Prostate gland (tissue), 2 donors: ENCODE measurements around the gene POLR2F. TPM values are rescaled to one million over a fixed set of nuclear protein-coding genes. Genes with fewer than 3 reads are reported as not detected.

ENCODE experiments used
- DNase-seq: peaks from one replicate; pipeline ENCODE4 v3.0.0-alpha.2; 2019; ENCODE audit warnings: low spot score
- H3K27ac ChIP-seq, 2 donors: fragments of 200-600 bp; sonication (generic); 2 replicates each; pipeline ENCODE4 v1.5.1; 2017 to 2019
- H3K27me3 ChIP-seq: fragments of 200-600 bp; sonication (generic); replicated peaks from 2 replicates; pipeline ENCODE4 v1.5.1; 2019; ENCODE audit not compliant: insufficient read depth
- H3K36me3 ChIP-seq, 2 donors: fragments of 200-600 bp; sonication (generic); 1 replicate in 1 of 2; 2 replicates in 1 of 2; pipeline versions ENCODE4 v1.5.1 to v1.8.1; 2017 to 2019
- H3K4me1 ChIP-seq: fragments of 200-600 bp; sonication (generic); replicated peaks from 2 replicates; pipeline ENCODE4 v1.5.1; 2019
- H3K4me3 ChIP-seq, 2 donors: fragments of 200-600 bp; sonication (generic); 2 replicates each; pipeline ENCODE4 v1.5.1; 2017 to 2019
- H3K9me3 ChIP-seq: fragments of 200-600 bp; sonication (generic); 2 replicates; pipeline ENCODE4 v1.5.1; 2017
- CTCF ChIP-seq, 4 experiments: fragments of 200-600 bp in 2 of 4; fragments of 450-650 bp in 2 of 4; sonication (generic) in 2 of 4; IDR thresholded peaks; 1 replicate in 3 of 4; 2 replicates in 1 of 4; pipeline ENCODE4 v1.5.1; 2016 to 2019; ENCODE audit warnings: antibody characterized with exemption in 4 of 4, mild to moderate bottlenecking in 2 of 4, moderate library complexity in 2 of 4
- POLR2A ChIP-seq: fragments of 450-650 bp; IDR thresholded peaks from one replicate; pipeline ENCODE4 v1.6.1; 2016; ENCODE audit warnings: antibody characterized with exemption, mild to moderate bottlenecking
- POLR2AphosphoS5 ChIP-seq: sonication (generic); formaldehyde crosslinking; IDR thresholded peaks from one replicate; pipeline ENCODE4 v1.6.1; 2017; ENCODE audit warnings: antibody characterized with exemption
- WGBS: methylation state at CpG from one replicate; pipeline ENCODE4 v1.1.5; 2018; 5-methylcytosine and 5-hydroxymethylcytosine counted together
- intact Hi-C: fragments of 100-400 bp; cut with DNase I; formaldehyde crosslinking; loops from one replicate; pipeline ENCODE4 v1.14.2; 2022
- total RNA-seq, 2 donors: library from RNA; depleted of rRNA; stranded (reverse); fragments of >200 nt; gene quantifications; one replicate each; pipeline ENCODE4 v1.1.0, GENCODE V29; 2016

The POLR2F gene
- total RNA-seq, 2 donors from 2014 or later, result 63.1 to 157 TPM

GRCh38 chr22:37925767-37926166, 27.7 kb upstream of the POLR2F start:
- intact Hi-C loops, result no loop called here
- no peak overlapping the region for H3K4me3 ChIP-seq
- no peaks in the 10 kb centered on the region for H3K9me3 ChIP-seq
- peaks cover 0 to 20% of the 10 kb centered on the region in 2 donors for H3K36me3 ChIP-seq
- H3K4me1 ChIP-seq, result peaks cover 3% of the 10 kb centered on the region
- H3K27me3 ChIP-seq, result no peaks in the 10 kb centered on the region
- WGBS, result 87% methylated on average over 15 of the region's 15 CpGs
- no peak for TF ChIP-seq POLR2AphosphoS5
- no peak for TF ChIP-seq POLR2A
- no peak for TF ChIP-seq CTCF (IDR thresholded peaks at IDR 0.05)
- no peak for DNase-seq
- no peak overlapping the region for H3K27ac ChIP-seq

GRCh38 chr22:37926358-37926757, 27.1 kb upstream of the POLR2F start:
- peaks cover 0 to 20% of the 10 kb centered on the region in 2 donors for H3K36me3 ChIP-seq
- TF ChIP-seq POLR2A (no peak), CTCF (IDR thresholded peaks at IDR 0.05) (no peak), POLR2AphosphoS5 (no peak)
- no peaks in the 10 kb centered on the region for H3K9me3 ChIP-seq
- H3K27me3 ChIP-seq, result no peaks in the 10 kb centered on the region
- no peak overlapping the region for H3K27ac ChIP-seq
- H3K4me1 ChIP-seq, result peaks cover 3% of the 10 kb centered on the region
- 84% methylated on average over 7 of the region's 7 CpGs for WGBS
- no peak for DNase-seq
- intact Hi-C loops, result no loop called here
- no peak overlapping the region for H3K4me3 ChIP-seq

GRCh38 chr22:37926771-37927636, 26.5 kb upstream of the POLR2F start:
- WGBS, result 89% methylated on average over 32 of the region's 32 CpGs
- Histone ChIP-seq H3K27ac (no peak overlapping the region), H3K4me3 (no peak overlapping the region), H3K27me3 (no peaks in the 10 kb centered on the region), H3K9me3 (no peaks in the 10 kb centered on the region), H3K4me1 (peaks cover 3% of the 10 kb centered on the region), H3K36me3 (peaks cover 0 to 20% of the 10 kb centered on the region in 2 donors)
- intact Hi-C loops, result no loop called here
- TF ChIP-seq POLR2A (no peak), CTCF (IDR thresholded peaks at IDR 0.05) (no peak), POLR2AphosphoS5 (no peak)
- DNase-seq, result no peak

GRCh38 chr22:37927637-37927936, 25.9 kb upstream of the POLR2F start:
- no peak for DNase-seq
- intact Hi-C loops, result no loop called here
- H3K4me3 ChIP-seq, result no peak overlapping the region
- 96% methylated on average over 5 of the region's 5 CpGs for WGBS
- no peaks in the 10 kb centered on the region for H3K9me3 ChIP-seq
- TF ChIP-seq CTCF (IDR thresholded peaks at IDR 0.05), result no peak
- TF ChIP-seq POLR2AphosphoS5, result no peak
- TF ChIP-seq POLR2A, result no peak
- H3K36me3 ChIP-seq, result peaks cover 0 to 20% of the 10 kb centered on the region in 2 donors
- peaks cover 3% of the 10 kb centered on the region for H3K4me1 ChIP-seq
- H3K27ac ChIP-seq, result no peak overlapping the region
- no peaks in the 10 kb centered on the region for H3K27me3 ChIP-seq

GRCh38 chr22:37929390-37929789, 24.1 kb upstream of the POLR2F start:
- H3K36me3 ChIP-seq, result peaks cover 0 to 20% of the 10 kb centered on the region in 2 donors

More at GRCh38 chr22:37929390-37929789, 24.1 kb upstream of the POLR2F start:
- TF ChIP-seq CTCF (IDR thresholded peaks at IDR 0.05) (no peak), POLR2A (no peak), POLR2AphosphoS5 (peak; percentile 44)
- peak; percentile 78 for DNase-seq
- Histone ChIP-seq H3K4me3 (no peak overlapping the region), H3K27ac (peak overlapping the region in 1 of 2 donors; percentile 48), H3K27me3 (no peaks in the 10 kb centered on the region), H3K9me3 (no peaks in the 10 kb centered on the region), H3K4me1 (peaks cover 17% of the 10 kb centered on the region)
- 63% methylated on average over 5 of the region's 5 CpGs for WGBS
- intact Hi-C loops, result no loop called here
